SU-DHL-6 (cell line): ENCODE results near the gene XRCC1.

Experiments used
- H2AFZ ChIP-seq: fragments of 200-600 bp; sonication (generic); 2 replicates; pipeline ENCODE4 v1.6.1; 2014; ENCODE audit warnings: low read depth, mild to moderate bottlenecking, moderate library complexity, mixed read lengths, antibody characterized with exemption, low read length; ENCODE audit not compliant: severe bottlenecking
- H3F3A ChIP-seq: fragments of 200-600 bp; shearing (Covaris generic); 2 replicates; pipeline ENCODE4 v1.6.0; 2016; ENCODE audit warnings: antibody characterized with exemption, mild to moderate bottlenecking; ENCODE audit not compliant: insufficient read depth
- H3K27ac ChIP-seq: fragments of 200-600 bp; sonication (generic); 2 replicates; pipeline ENCODE4 v1.5.1; 2016; ENCODE audit warnings: low read depth, mild to moderate bottlenecking, low read length, moderate library complexity, mixed read lengths
- H3K27me3 ChIP-seq: fragments of 200-600 bp; sonication (generic), shearing (Covaris generic); 2 replicates; pipeline ENCODE4 v1.6.0; 2014; ENCODE audit warnings: mild to moderate bottlenecking, low read length
- H3K36me3 ChIP-seq: fragments of 200-600 bp; sonication (generic); 2 replicates; pipeline ENCODE4 v1.6.1; 2014; ENCODE audit warnings: mild to moderate bottlenecking, low read length, mixed read lengths
- H3K4me2 ChIP-seq: fragments of 300-600, 200-600 bp; shearing (Covaris generic), sonication (generic); 2 replicates; pipeline ENCODE4 v1.6.0; 2014; ENCODE audit warnings: low read length, low read depth, mild to moderate bottlenecking; ENCODE audit not compliant: poor library complexity, severe bottlenecking
- H3K4me3 ChIP-seq: fragments of 200-600 bp; sonication (generic); 2 replicates; pipeline ENCODE4 v1.5.1; 2014; ENCODE audit warnings: antibody characterized with exemption, low read length, mild to moderate bottlenecking, mixed read lengths; ENCODE audit not compliant: insufficient read depth, poor library complexity, severe bottlenecking
- H3K79me2 ChIP-seq: fragments of 200-600 bp; sonication (generic); 2 replicates; pipeline ENCODE4 v1.6.1; 2014; ENCODE audit warnings: mild to moderate bottlenecking, low read length, moderate library complexity; ENCODE audit not compliant: insufficient read depth
- H3K9ac ChIP-seq: fragments of 200-600 bp; sonication (generic); 2 replicates; pipeline ENCODE4 v1.7.0; 2014; ENCODE audit warnings: mild to moderate bottlenecking, low read length
- H3K9me2 ChIP-seq: fragments of 200-600 bp; sonication (generic); replicated peaks from 2 replicates; pipeline ENCODE4 v1.6.1; 2014; ENCODE audit warnings: low read length; ENCODE audit not compliant: insufficient read depth
- H3K9me3 ChIP-seq: fragments of 200-600 bp; sonication (generic); 2 replicates; pipeline ENCODE4 v1.6.1; 2014; ENCODE audit warnings: low read length, mixed read lengths; ENCODE audit not compliant: insufficient read depth
- H4K20me1 ChIP-seq: fragments of 200-600 bp; sonication (generic); 2 replicates; pipeline ENCODE4 v1.6.1; 2014; ENCODE audit warnings: low read depth, mild to moderate bottlenecking, antibody characterized with exemption, low read length, moderate library complexity, mixed read lengths
- CTCF ChIP-seq: fragments of 200-600 bp; sonication (generic); IDR thresholded peaks from one replicate; pipeline ENCODE4 v1.5.1; 2017; ENCODE audit warnings: antibody characterized with exemption, mild to moderate bottlenecking, low read length, moderate library complexity; ENCODE audit not compliant: insufficient read depth, poor library complexity, severe bottlenecking
- EZH2phosphoT487 ChIP-seq: fragments of 200-600 bp; sonication (generic), shearing (Covaris generic); conservative IDR thresholded peaks from 2 replicates; pipeline ENCODE4 v1.6.1; 2018; ENCODE audit warnings: mild to moderate bottlenecking, antibody characterized with exemption, low read length, moderate library complexity, mixed read lengths

The XRCC1 gene

GRCh38 chr19:43563816-43564457, 11.4 kb downstream of the XRCC1 start:
- H3K27ac ChIP-seq, result peak overlapping the region; percentile 56
- no peak overlapping the region for H3K9ac ChIP-seq
- no peak overlapping the region for H3K4me3 ChIP-seq
- no peak overlapping the region for H3K4me2 ChIP-seq
- H3K36me3 ChIP-seq, result no peaks in the 10 kb centered on the region
- H3K27me3 ChIP-seq, result no peaks in the 10 kb centered on the region
- H2AFZ ChIP-seq, result no peak overlapping the region
- H3F3A ChIP-seq, result peaks cover 9% of the 10 kb centered on the region; the same call in 1 of the 2 replicates
- H3K9me3 ChIP-seq, result no peaks in the 10 kb centered on the region
- no peaks in the 10 kb centered on the region for H3K9me2 ChIP-seq
- TF ChIP-seq CTCF (no peak), EZH2phosphoT487 (no peak)
- H4K20me1 ChIP-seq, result no peaks in the 10 kb centered on the region
- H3K79me2 ChIP-seq, result peaks cover 7% of the 10 kb centered on the region; the same call in 1 of the 2 replicates

GRCh38 chr19:43562698-43563241, 12.6 kb downstream of the XRCC1 start:
- H3K79me2 ChIP-seq, result peaks cover 7% of the 10 kb centered on the region; the same call in 1 of the 2 replicates
- no peaks in the 10 kb centered on the region for H3K9me2 ChIP-seq
- TF ChIP-seq EZH2phosphoT487, result no peak
- TF ChIP-seq CTCF, result no peak
- no peaks in the 10 kb centered on the region for H3K27me3 ChIP-seq
- H3K4me2 ChIP-seq, result peak overlapping the region; percentile 4
- H3K4me3 ChIP-seq, result no peak overlapping the region
- peaks cover 9% of the 10 kb centered on the region; the same call in 1 of the 2 replicates for H3F3A ChIP-seq
- H3K36me3 ChIP-seq, result no peaks in the 10 kb centered on the region
- H4K20me1 ChIP-seq, result no peaks in the 10 kb centered on the region
- peak overlapping the region; percentile 56 for H3K27ac ChIP-seq
- no peaks in the 10 kb centered on the region for H3K9me3 ChIP-seq
- no peak overlapping the region for H3K9ac ChIP-seq
- no peak overlapping the region for H2AFZ ChIP-seq

- TF ChIP-seq EZH2phosphoT487, result no peak
- TF ChIP-seq CTCF, result no peak
Measured at GRCh38 chr19:43562226-43562697, 13.1 kb downstream of the XRCC1 start.

More at GRCh38 chr19:43562226-43562697, 13.1 kb downstream of the XRCC1 start:
- Histone ChIP-seq H3K9ac (no peak overlapping the region), H3K9me2 (no peaks in the 10 kb centered on the region), H3K9me3 (no peaks in the 10 kb centered on the region), H3F3A (peaks cover 9% of the 10 kb centered on the region; the same call in 1 of the 2 replicates), H3K27ac (peak overlapping the region; percentile 56), H4K20me1 (no peaks in the 10 kb centered on the region), H3K36me3 (no peaks in the 10 kb centered on the region), H3K4me2 (peak overlapping the region; percentile 4), H2AFZ (no peak overlapping the region), H3K79me2 (peaks cover 7% of the 10 kb centered on the region; the same call in 1 of the 2 replicates), H3K27me3 (no peaks in the 10 kb centered on the region), H3K4me3 (no peak overlapping the region)
